Measurements from ENCODE around the gene RARA.
"Not testable (repeated sequence)": the region's sequence is repeated elsewhere in the genome, so short reads cannot be mapped to it uniquely, and the experiment has no call there.

RARA gene

DNA sequence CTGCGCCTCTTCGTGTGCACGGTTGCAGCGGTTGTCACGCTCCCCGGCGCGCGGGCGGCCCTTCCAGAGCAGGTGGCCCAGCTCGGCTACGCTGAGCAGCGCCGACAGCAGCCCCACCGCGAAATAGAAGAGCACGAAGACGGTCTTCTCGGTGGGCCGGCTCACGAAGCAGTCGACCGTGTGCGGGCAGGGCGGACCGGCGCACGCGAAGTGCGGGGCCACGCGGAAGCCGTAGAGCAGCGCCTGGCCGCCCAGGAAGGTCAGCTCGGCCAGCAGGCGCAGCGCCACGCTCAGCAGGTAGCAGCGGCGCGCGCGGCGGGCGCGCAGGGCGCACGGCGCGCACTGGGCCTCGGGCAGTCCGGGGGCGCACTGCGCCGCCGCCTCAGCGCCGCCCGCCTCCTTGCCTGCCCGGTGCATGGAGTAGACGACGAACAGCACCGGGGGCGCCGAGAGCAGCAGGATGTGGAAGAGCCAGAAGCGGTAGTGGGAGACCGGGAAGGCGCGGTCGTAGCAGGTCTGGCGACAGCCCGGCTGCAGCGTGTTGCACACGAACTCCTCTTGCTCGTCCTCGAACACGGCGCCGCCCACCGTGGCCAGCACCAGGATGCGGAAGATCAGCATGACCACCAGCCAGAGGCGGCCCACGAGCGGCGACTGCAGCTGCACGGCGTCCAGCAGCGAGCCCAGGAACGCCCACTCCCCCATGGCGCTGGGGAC, 54.3 kb downstream of the RARA start:
- Mint-ChIP-seq H3K27me3 (peaks cover 47% of the 10 kb centered on the region), H3K27ac (no peak overlapping the region), H3K9me3 (no peaks in the 10 kb centered on the region), H3K4me3 (peak overlapping the region; percentile 76), H3K36me3 (ENCODE audit: low read depth) (no peaks in the 10 kb centered on the region), H3K4me1 (ENCODE audit: low read depth) (peaks cover 25% of the 10 kb centered on the region)
- intact Hi-C loops (cut with micrococcal nuclease), result no loop called here

DNA sequence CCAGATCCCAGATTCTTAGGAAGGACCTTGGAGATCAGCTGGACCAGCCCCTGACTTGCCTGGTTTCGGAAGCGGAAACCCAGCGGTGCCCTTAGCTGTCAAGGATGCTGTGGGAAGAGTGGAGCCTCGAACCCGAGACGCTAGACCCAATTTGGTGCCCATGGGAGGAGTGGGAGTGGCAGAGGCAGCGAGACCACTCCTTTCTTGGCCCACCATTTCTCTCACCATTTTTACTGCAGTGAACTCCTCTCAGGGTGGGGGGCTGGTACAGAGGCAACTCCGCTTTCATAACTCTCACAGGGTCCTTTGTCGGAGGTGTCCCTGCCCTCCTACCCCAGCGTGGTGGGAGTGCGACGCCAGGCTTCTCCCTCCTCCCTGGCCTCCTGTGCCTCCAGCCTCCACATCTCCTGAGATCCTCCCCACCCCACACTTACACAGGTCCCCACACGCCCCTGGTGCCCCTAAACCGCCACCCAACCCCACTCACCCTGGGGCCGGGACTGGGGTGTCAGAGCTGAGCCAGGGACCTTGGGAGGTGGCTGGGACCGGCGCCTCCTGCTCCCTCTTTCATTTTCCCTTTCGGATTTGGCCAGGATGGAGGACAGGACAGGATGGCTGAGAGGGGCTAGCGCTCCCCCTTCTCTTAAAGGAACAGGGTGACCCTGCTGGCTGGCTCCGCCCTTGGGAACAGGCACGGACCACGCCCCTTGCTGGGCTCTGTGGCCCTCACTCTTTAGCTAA, 55.3 kb downstream of the RARA start, which contains the start of gene GJD3:
TSS of gene GJD3 (minus strand) at position 617 of the 741 bp plus-strand sequence. CDS start 922 bp downstream, outside the sequence.
- H3K27me3 Mint-ChIP-seq, result peaks cover 47% of the 10 kb centered on the region
- H3K36me3 Mint-ChIP-seq (ENCODE audit: low read depth), result no peaks in the 10 kb centered on the region
- H3K27ac Mint-ChIP-seq, result no peak within 1 kb of the TSS
- no peaks in the 10 kb centered on the region for H3K9me3 Mint-ChIP-seq
- intact Hi-C loops (cut with micrococcal nuclease), result no loop called here
- H3K4me3 Mint-ChIP-seq, result peak within 1 kb of the TSS; percentile 76
- peaks cover 22% of the 10 kb centered on the region for H3K4me1 Mint-ChIP-seq (ENCODE audit: low read depth)

DNA sequence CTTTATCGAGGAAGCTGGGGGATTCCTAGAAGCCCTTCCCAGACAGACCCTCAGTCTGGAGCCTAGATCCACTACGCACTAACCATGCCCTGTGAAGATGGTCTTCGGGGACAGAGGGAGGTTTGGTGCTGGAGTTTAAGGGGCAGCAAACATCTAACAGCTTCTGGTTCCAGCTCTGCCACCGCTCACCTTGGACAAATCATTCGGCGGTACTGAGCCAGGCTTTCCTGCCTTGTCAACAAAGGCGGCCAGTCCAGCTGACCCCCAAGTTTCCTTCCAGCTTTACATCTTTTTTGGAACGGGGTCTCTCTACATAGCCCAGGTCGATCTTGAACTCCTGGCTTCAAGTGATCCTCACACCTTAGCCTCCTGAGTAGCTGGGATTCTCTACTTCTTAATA, 55.9 kb downstream of the RARA start:
- Mint-ChIP-seq H3K9me3 (no peaks in the 10 kb centered on the region), H3K27me3 (peaks cover 46% of the 10 kb centered on the region), H3K36me3 (ENCODE audit: low read depth) (no peaks in the 10 kb centered on the region), H3K27ac (no peak overlapping the region), H3K4me1 (ENCODE audit: low read depth) (peaks cover 22% of the 10 kb centered on the region), H3K4me3 (no peak overlapping the region)
- intact Hi-C loops (cut with micrococcal nuclease), result no loop called here

DNA sequence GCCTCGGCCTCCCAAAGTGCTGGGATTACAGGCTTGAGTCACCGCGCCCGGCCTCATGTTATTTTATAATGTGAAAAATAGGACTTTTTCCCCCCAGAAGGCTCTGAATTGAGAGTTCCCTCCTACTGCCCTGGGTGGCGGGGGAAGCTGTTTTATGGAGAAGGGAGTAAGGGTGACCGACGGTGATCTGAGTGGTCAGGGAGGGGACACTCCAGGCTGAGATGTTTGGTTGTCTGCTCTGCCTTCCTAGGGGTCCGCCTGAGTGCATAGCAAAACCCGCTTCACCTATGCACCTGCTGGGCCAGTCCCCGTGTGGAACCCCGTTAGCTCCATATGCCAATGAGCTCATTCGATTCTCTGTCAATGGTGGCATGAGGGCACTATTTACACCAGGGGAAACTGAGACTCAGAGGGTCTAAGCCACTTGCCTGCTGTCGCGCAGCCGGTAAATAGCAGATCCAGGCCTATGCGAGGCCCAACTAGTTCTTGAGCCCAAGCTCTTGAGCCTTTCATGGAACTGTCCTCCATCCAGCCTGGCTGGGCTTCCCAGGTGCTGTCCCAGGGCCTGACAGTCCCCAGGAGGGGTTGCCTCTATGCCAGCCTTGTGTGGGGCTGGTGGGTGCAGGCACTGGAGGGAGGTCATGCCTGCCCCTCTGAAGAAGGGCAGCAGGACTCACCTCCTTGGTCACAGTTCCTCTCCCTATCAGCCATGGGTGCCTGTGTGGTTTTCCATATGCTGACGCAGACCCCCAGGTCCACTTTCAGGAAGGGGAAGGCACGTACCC, 57.3 kb downstream of the RARA start:
- Mint-ChIP-seq H3K4me1 (ENCODE audit: low read depth) (peaks cover 23% of the 10 kb centered on the region), H3K36me3 (ENCODE audit: low read depth) (no peaks in the 10 kb centered on the region), H3K4me3 (no peak overlapping the region)

DNA sequence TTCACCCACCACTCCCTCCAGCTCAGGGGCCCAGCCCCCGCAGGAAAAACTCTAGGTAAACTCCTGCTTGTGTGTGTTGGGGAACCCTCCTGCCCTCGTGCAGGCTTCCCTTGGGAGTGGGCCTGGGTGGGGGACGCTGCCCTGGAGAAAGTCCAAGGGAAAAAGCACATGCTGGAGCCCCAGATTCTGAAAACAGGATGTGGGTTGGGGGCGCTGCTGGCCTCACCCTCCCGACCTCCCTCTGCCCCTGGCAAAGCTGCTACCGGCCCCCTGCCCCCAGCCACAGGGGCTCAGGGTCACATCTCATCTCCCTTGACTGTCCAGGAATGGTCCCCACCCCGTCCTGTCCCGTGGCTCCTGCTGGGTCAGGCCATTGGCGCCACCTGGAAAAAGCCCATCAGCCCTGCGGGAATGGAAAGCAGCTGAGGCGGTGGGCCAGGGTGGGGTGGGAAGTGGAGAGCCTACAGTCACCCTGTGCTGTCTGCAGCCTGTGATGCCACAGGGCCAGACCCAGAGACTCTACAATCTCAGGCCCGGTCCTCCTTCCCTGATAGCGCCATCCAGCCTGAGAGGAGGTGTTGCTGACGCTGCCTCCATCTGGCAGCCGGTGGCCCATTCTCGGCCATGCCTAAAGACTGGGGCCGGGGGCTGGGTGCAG, 58.0 kb downstream of the RARA start:
- peaks cover under 1% of the 10 kb centered on the region for H3K9me3 Mint-ChIP-seq
- H3K4me3 Mint-ChIP-seq, result no peak overlapping the region
- no peaks in the 10 kb centered on the region for H3K36me3 Mint-ChIP-seq (ENCODE audit: low read depth)
- H3K4me1 Mint-ChIP-seq (ENCODE audit: low read depth), result peaks cover 30% of the 10 kb centered on the region
- intact Hi-C loops (cut with micrococcal nuclease), result no loop called here
- H3K27me3 Mint-ChIP-seq, result peaks cover 30% of the 10 kb centered on the region
- H3K27ac Mint-ChIP-seq, result no peak overlapping the region

More for the DNA sequence above, 57.3 kb downstream of the RARA start:
- Mint-ChIP-seq H3K27ac (no peak overlapping the region), H3K27me3 (peaks cover 36% of the 10 kb centered on the region), H3K9me3 (no peaks in the 10 kb centered on the region)
- intact Hi-C loops (cut with micrococcal nuclease), result no loop called here

DNA sequence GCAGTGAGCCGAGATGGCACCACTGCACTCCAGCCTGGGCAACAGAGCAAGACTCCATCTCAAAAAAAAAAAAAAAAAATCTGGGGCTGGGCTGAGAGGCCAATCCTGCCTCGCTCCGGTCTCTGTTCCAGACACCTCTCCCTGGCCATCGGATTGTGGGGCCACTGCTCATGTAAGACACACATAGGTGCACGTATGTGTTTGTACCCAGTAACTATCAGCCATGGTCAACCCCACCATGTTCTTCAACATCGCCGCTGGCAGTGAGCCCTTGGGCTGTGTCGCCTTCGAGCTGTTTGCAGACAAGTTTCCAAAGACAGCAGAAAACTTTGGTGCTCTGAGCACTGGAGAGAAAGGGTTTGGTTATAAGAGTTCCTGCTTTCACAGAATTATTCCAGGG, 58.7 kb downstream of the RARA start:
- H3K4me3 Mint-ChIP-seq; H3K36me3 Mint-ChIP-seq (ENCODE audit: low read depth); H3K9me3 Mint-ChIP-seq; H3K27ac Mint-ChIP-seq; intact Hi-C loops (cut with micrococcal nuclease): not testable (repeated sequence)
- Mint-ChIP-seq H3K27me3 (peaks cover 22% of the 10 kb centered on the region), H3K4me1 (ENCODE audit: low read depth) (peaks cover 32% of the 10 kb centered on the region)

DNA sequence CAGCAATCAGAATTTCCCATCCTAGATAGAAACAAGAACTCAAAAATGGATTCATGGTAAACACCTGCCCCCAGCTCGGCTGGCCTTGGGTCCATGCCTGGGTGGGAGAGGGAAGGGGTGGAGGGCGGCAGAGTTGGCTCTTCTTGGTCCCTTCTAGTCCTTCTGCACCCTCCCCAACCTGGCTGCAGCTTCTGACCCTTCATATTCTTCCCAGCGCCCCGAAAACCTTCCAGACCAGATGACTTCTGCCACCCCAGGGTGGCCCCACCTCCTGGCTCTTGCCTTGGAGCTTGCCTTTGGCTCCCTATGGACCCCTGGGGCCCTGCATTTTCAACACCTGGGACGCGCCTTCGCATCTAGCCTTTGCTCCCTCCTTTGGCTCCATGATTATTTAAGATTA, 60.9 kb downstream of the RARA start:
- intact Hi-C loops (cut with micrococcal nuclease), result no loop called here
- Mint-ChIP-seq H3K36me3 (ENCODE audit: low read depth) (no peaks in the 10 kb centered on the region), H3K4me3 (no peak overlapping the region), H3K9me3 (peaks cover 12% of the 10 kb centered on the region), H3K27ac (no peak overlapping the region), H3K27me3 (peaks cover 5% of the 10 kb centered on the region), H3K4me1 (ENCODE audit: low read depth) (peaks cover 28% of the 10 kb centered on the region)

DNA sequence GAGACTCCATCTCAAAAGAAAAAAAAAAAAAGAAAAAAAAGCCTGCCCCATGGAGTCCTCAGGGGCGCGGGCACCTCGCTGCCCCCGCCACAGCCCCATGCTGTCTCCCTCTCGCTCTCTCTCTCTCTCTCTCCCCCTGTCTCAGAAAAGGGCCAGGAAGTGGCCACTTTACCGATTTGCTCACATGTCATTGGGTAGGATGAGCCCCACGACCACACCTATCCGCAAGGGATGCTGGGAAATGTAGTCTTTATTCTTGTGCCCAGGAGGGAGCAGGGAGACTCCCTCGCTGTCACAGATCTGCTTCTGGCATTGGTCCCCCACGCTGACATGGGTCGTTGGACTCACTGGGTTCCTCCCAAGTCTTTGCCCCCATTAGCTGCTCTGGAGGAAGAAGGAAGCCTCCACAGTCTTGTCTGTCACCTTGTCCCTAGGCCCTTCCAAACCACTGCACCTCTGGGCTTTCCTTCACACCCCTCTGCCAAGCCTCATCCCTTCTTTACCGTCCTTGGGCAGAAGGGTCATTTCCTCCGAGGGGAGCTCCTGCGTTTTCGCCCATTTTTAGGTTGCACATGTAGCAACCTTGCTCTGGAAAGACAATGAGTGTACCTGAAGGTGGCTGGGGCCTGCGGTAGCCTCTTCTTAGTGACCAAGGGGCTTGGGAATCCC, 62.4 kb downstream of the RARA start:
- intact Hi-C loops (cut with micrococcal nuclease), result no loop called here
- H3K27ac Mint-ChIP-seq, result no peak overlapping the region
- peaks cover 28% of the 10 kb centered on the region for H3K4me1 Mint-ChIP-seq (ENCODE audit: low read depth)
- peaks cover 12% of the 10 kb centered on the region for H3K9me3 Mint-ChIP-seq
- peaks cover 2% of the 10 kb centered on the region for H3K27me3 Mint-ChIP-seq
- no peak overlapping the region for H3K4me3 Mint-ChIP-seq
- H3K36me3 Mint-ChIP-seq (ENCODE audit: low read depth), result no peaks in the 10 kb centered on the region

DNA sequence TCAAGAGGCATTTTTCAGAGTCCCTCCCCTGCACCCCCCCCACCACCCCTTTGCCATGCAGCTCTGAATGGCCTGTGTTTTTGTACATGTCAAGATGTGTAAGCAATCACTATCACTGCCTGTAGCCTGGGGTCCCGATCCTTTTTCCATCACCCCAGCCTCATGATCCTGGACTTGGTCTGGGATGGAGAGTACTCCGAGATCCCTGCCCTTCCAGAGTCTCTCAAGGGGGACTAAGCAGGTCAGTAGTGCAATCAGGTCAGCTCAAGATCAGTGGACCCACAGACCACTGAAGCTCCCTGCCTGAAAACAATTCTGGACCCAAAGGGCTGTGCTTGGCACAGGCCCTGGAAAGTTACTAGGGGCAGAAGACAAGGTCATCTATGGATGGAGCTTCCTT, 63.1 kb downstream of the RARA start:
- H3K4me1 Mint-ChIP-seq (ENCODE audit: low read depth), result peaks cover 33% of the 10 kb centered on the region
- H3K9me3 Mint-ChIP-seq, result peaks cover 12% of the 10 kb centered on the region
- no peak overlapping the region for H3K4me3 Mint-ChIP-seq
- intact Hi-C loops (cut with micrococcal nuclease), result no loop called here
- H3K27ac Mint-ChIP-seq, result no peak overlapping the region
- no peaks in the 10 kb centered on the region for H3K36me3 Mint-ChIP-seq (ENCODE audit: low read depth)
- peaks cover 8% of the 10 kb centered on the region for H3K27me3 Mint-ChIP-seq

DNA sequence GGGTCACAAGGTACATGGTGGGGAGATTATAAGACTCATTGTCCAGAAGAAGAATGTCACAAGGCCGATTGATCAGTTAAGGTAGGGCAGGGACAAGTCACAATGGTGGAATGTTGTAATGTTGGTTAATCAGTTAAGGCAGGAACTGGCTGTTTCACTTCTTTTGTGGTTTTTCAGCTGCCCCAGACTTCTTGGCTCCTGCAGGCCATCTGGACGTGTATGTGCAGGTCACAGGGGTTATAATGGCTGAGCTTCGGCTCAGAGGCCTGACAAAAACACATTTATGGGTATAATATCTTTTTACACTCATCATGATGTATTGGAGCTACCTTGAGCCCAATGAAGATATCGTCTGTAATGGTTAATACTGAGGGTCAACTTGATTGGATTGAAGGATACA, 63.7 kb downstream of the RARA start:
- intact Hi-C loops (cut with micrococcal nuclease); H3K36me3 Mint-ChIP-seq (ENCODE audit: low read depth); H3K4me3 Mint-ChIP-seq; H3K27ac Mint-ChIP-seq: not testable (repeated sequence)
- peaks cover 12% of the 10 kb centered on the region for H3K9me3 Mint-ChIP-seq
- peaks cover 35% of the 10 kb centered on the region for H3K4me1 Mint-ChIP-seq (ENCODE audit: low read depth)
- peaks cover 10% of the 10 kb centered on the region for H3K27me3 Mint-ChIP-seq

DNA sequence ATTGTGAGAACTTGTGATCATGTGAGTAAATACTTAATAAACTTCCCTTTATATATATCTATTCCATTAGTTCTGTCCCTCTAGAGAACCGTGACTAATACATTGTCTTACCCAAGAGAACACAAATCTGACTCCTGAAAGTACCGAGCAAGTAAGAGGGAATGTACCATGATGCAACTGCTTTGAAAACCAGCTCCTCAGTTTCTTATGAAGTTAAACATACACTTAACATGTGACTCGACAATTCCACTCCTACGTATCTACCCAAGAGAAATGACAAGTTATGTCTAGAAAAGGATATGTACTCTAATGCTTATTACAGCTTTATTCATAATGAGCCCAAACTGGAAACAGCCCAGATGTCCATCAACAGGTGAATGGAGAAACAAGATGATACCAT, 64.3 kb downstream of the RARA start:
- Mint-ChIP-seq H3K4me1 (ENCODE audit: low read depth) (peaks cover 35% of the 10 kb centered on the region), H3K36me3 (ENCODE audit: low read depth) (no peaks in the 10 kb centered on the region), H3K27ac (no peak overlapping the region), H3K27me3 (peaks cover 8% of the 10 kb centered on the region), H3K9me3 (peaks cover 12% of the 10 kb centered on the region), H3K4me3 (no peak overlapping the region)
- intact Hi-C loops (cut with micrococcal nuclease), result no loop called here

DNA sequence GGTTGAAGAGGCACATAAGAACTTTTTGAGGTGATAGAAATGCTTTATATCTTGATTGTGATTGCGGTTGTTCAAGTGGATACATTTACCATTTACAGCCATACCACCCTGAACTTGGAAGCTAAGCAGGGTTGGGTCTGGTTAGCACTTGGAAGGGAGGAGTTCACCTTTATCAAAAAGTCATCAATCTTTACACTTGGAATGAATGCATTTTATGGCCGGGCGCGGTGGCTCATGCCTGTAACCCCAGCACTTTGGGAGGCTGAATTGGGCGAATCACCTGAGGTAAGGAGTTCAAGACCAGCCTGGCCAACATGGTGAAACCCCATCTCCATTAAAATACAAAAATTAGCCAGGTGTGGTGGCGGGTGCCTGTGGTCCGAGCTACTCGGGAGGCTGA, 65.0 kb downstream of the RARA start:
- Mint-ChIP-seq H3K36me3 (ENCODE audit: low read depth) (no peaks in the 10 kb centered on the region), H3K4me3 (no peak overlapping the region), H3K27me3 (peaks cover 8% of the 10 kb centered on the region), H3K9me3 (peaks cover 12% of the 10 kb centered on the region), H3K4me1 (ENCODE audit: low read depth) (peaks cover 35% of the 10 kb centered on the region), H3K27ac (no peak overlapping the region)
- intact Hi-C loops (cut with micrococcal nuclease), result no loop called here

DNA sequence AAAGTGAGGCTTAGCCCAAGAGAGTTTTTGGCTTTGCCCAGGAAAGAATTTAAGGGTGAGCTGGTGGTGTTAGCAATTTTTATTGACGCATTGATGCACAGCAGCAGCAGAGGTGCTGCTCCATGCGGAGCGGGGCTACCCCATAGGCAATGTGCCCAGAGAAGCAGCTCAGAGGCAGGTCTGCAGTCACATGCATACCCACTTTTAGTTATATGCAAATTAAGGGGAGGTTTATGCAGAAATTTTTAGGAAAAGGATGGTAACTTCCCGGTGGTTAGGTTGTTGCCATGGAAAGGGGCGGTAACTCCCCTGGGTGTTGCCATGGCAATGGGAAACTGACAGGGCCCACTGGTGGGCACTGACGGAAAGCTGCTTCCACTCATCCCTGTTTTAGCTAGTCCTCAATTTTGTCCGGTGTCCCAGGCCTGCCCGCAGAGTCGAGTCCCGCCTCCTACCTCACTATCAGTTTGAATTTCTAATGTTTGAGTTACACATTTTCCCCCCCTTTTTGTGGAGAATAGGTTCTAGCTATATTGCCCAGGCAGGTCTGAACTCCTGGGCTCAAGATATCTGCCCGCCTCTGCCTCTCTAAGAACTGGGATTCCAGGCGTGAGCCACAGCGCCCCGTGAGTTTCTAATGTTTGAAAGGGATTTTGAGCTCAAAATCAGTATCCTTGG, 66.0 kb downstream of the RARA start:
- peaks cover 35% of the 10 kb centered on the region for H3K4me1 Mint-ChIP-seq (ENCODE audit: low read depth)
- H3K27ac Mint-ChIP-seq, result no peak overlapping the region
- no peak overlapping the region for H3K4me3 Mint-ChIP-seq
- no peaks in the 10 kb centered on the region for H3K36me3 Mint-ChIP-seq (ENCODE audit: low read depth)
- intact Hi-C loops (cut with micrococcal nuclease), result no loop called here
- peaks cover 12% of the 10 kb centered on the region for H3K9me3 Mint-ChIP-seq
- peaks cover 8% of the 10 kb centered on the region for H3K27me3 Mint-ChIP-seq

All from dendritic cell treated with granulocyte-macrophage colony-stimulating factor and Interleukin-4, amounts not matched to agents 40 ng/mL and 50 ng/mL, for 4 days (primary cell).